Dendritic cell treated with granulocyte-macrophage colony-stimulating factor and Interleukin-4, amounts not matched to agents 40 ng/mL and 50 ng/mL, for 4 days (primary cell): Measurements from ENCODE around the gene SLC24A2.
"Not testable (repeated sequence)": the region's sequence is repeated elsewhere in the genome, so short reads cannot be mapped to it uniquely, and the experiment has no call there.

Experiments
- H3K27ac Mint-ChIP-seq: one replicate; pipeline ENCODE4 v1.8.0; 2022; ENCODE audit warnings: mild to moderate bottlenecking, mixed read lengths
- H3K27me3 Mint-ChIP-seq: one replicate; pipeline ENCODE4 v1.8.0; 2022; ENCODE audit warnings: mild to moderate bottlenecking, mixed read lengths
- H3K36me3 Mint-ChIP-seq: one replicate; pipeline ENCODE4 v1.8.0; 2022; ENCODE audit warnings: low read depth, mixed read lengths
- H3K4me1 Mint-ChIP-seq: one replicate; pipeline ENCODE4 v1.8.0; 2022; ENCODE audit warnings: low read depth, mixed read lengths
- H3K4me3 Mint-ChIP-seq: one replicate; pipeline ENCODE4 v1.8.0; 2022; ENCODE audit warnings: mild to moderate bottlenecking, moderate library complexity, mixed read lengths
- H3K9me3 Mint-ChIP-seq: one replicate; pipeline ENCODE4 v1.8.0; 2022; ENCODE audit warnings: mixed read lengths
- intact Hi-C: fragments of 100-400 bp; cut with micrococcal nuclease; formaldehyde crosslinking; loops from one replicate; pipeline ENCODE4 v1.15.0; 2022

SLC24A2 gene

DNA sequence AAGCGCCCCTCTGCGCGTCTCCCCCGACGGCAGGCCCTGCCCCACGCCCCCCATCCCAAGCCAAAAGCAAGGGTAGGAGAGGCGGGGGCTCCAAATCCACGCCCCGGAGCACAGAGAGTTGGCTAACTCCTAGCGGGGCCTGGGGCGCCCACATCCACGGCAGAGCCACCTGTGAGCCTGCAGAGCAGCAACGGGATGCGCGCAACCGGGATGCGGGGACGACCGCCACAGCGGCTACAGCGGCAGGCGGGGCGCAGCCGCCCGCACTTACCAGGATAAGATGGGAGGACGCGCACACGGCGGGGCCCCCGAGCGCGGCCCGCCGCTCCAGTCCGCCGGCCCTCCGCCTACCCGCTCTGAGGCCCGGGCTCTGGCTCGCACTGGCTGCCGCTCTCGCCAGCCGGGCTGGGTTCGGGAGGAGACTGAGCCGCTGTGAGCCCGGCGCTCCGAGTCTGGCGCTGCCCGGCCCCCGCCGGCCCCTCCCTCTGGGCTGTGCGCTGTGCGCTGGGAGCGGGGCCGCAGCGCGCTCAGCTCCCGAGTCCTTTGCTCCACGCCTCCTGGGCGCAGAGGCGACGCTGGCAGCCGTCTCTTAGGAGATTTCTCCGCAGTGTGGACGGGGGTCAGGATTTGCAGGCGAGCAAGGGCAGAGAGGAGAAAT, at the start of gene SLC24A2:
TSS of gene SLC24A2 (minus strand) at position 424 of the 658 bp plus-strand sequence.
- H3K4me3 Mint-ChIP-seq = no peak within 1 kb of the TSS
- H3K36me3 Mint-ChIP-seq = no peaks in the 10 kb centered on the region
- peaks cover 45% of the 10 kb centered on the region for H3K27me3 Mint-ChIP-seq
- no peaks in the 10 kb centered on the region for H3K4me1 Mint-ChIP-seq
- intact Hi-C loops = no loop called here
- H3K27ac Mint-ChIP-seq = no peak within 1 kb of the TSS
- H3K9me3 Mint-ChIP-seq = no peaks in the 10 kb centered on the region

DNA sequence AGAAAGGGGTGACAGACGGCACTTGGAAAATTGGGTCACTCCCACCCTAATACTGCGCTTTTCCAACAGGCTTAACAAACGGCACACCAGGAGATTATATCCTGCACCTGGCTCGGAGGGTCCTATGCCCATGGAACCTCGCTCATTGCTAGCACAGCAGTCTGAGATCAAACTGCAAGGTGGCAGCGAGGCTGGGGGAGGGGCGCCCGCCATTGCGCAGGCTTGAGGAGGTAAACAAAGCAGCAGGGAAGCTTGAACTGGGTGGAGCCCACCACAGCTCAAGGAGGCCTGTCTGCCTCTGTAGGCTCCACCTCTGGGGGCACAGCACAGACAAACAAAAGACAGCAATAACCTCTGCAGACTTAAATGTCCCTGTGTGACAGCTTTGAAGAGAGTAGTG, 44.5 kb upstream of the SLC24A2 start:
- H3K27ac Mint-ChIP-seq, H3K27me3 Mint-ChIP-seq, H3K4me1 Mint-ChIP-seq, intact Hi-C loops, H3K4me3 Mint-ChIP-seq, H3K36me3 Mint-ChIP-seq: not testable (repeated sequence)
- H3K9me3 Mint-ChIP-seq = peaks cover 31% of the 10 kb centered on the region

DNA sequence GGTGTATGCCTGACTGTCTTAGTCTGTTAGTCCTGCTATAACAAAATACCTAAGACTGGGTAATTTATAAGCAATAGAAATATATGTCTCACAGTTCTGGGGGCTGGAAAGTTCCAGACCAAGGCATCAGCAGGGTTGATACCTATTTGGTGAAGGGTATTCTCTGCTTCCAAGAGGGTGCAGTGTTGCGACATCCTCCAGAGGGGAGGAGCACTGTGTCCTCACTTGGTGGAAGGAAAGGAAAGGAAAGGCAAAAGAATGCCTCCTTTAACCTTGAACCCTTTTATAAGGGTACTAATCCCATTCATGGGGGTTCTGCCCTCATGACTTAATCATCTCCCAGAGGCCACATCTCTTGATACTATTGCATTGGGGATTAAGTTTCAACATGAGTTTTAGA, 42.0 kb upstream of the SLC24A2 start:
- no peak overlapping the region for H3K27ac Mint-ChIP-seq
- intact Hi-C loops = no loop called here
- H3K9me3 Mint-ChIP-seq = peaks cover 23% of the 10 kb centered on the region
- no peak overlapping the region for H3K4me3 Mint-ChIP-seq
- no peaks in the 10 kb centered on the region for H3K27me3 Mint-ChIP-seq
- H3K4me1 Mint-ChIP-seq = no peaks in the 10 kb centered on the region
- H3K36me3 Mint-ChIP-seq = no peaks in the 10 kb centered on the region

- peaks cover 9% of the 10 kb centered on the region for H3K9me3 Mint-ChIP-seq
- no peaks in the 10 kb centered on the region for H3K27me3 Mint-ChIP-seq
- H3K4me3 Mint-ChIP-seq = no peak overlapping the region
- no peaks in the 10 kb centered on the region for H3K4me1 Mint-ChIP-seq
- no peaks in the 10 kb centered on the region for H3K36me3 Mint-ChIP-seq
- intact Hi-C loops = no loop called here
- no peak overlapping the region for H3K27ac Mint-ChIP-seq
Measured at GRCh38 chr9:19828576-19829109, 39.8 kb upstream of the SLC24A2 start.

DNA sequence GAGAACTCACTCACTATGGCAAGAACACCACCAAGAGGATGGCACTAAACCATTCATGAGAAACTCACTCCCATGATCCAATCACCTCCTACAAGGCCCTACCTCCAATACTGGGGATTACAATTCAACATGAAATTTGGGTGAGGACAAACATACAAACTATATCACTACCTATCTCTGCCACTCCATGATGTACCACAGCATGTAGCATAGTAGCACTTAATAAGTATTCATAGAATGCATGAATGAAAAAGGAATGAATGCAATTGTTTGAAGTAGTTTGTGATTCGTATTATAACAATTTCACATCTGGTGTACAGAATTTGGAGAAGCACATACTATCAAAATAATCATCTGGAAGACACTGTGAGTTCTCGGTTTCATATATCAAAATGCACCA, 27.9 kb upstream of the SLC24A2 start:
- H3K4me3 Mint-ChIP-seq = no peak overlapping the region
- intact Hi-C loops = no loop called here
- no peaks in the 10 kb centered on the region for H3K4me1 Mint-ChIP-seq
- no peaks in the 10 kb centered on the region for H3K27me3 Mint-ChIP-seq
- H3K9me3 Mint-ChIP-seq = peaks cover 30% of the 10 kb centered on the region
- H3K27ac Mint-ChIP-seq = no peak overlapping the region
- H3K36me3 Mint-ChIP-seq = no peaks in the 10 kb centered on the region

- intact Hi-C loops = no loop called here
- Mint-ChIP-seq H3K27ac (no peak overlapping the region), H3K4me3 (no peak overlapping the region), H3K27me3 (no peaks in the 10 kb centered on the region), H3K4me1 (no peaks in the 10 kb centered on the region), H3K9me3 (peaks cover 25% of the 10 kb centered on the region), H3K36me3 (no peaks in the 10 kb centered on the region)
Measured at GRCh38 chr9:19812194-19812593, 23.4 kb upstream of the SLC24A2 start.

DNA sequence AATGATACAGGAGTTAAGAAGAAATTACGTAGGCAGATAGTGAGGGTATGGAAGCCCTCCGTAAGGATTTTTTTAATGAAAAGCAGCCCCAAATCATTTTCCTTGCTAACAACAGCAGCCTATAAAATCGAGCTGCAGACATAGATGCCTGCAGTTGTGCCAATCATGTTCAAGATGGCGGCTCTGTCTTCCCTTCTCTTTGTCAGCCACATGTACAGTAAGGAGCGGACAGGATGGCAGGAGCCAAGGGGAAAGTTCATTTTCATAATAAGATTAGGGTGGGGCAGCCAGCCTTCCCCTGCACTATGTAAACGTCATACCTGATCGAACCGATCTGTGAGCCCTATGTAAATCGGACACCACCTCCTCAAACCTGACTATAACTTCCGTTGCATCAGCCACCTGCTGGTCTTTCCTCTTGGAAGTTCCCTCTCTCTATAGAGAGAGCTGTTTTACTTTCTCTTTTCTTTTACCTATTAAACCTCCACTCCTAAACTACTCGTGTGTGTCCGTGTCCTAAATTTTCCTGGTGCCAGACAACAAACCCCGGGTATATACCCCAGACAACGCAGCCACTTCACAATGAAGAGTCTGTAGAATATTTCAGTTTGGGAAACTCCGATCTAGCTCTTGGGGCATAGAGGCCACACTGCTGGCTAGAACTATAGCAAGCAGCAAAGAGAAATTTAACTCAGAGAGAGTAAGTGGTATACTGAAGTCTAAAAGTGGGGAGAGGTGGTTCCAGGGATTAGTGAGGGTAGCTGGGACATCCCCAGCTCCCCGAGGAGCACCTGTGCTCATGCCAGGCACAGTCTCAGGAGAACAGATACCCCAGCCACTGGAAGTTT, 20.8 kb upstream of the SLC24A2 start:
- Mint-ChIP-seq H3K9me3 (peaks cover 10% of the 10 kb centered on the region), H3K4me3 (no peak overlapping the region), H3K27ac (no peak overlapping the region), H3K4me1 (no peaks in the 10 kb centered on the region), H3K36me3 (no peaks in the 10 kb centered on the region), H3K27me3 (peaks cover 2% of the 10 kb centered on the region)
- intact Hi-C loops = no loop called here

GRCh38 chr9:19807182-19807892, 18.5 kb upstream of the SLC24A2 start:
- Mint-ChIP-seq H3K36me3 (no peaks in the 10 kb centered on the region), H3K27me3 (peaks cover 2% of the 10 kb centered on the region), H3K27ac (no peak overlapping the region), H3K9me3 (no peaks in the 10 kb centered on the region), H3K4me3 (no peak overlapping the region), H3K4me1 (no peaks in the 10 kb centered on the region)
- intact Hi-C loops = no loop called here

DNA sequence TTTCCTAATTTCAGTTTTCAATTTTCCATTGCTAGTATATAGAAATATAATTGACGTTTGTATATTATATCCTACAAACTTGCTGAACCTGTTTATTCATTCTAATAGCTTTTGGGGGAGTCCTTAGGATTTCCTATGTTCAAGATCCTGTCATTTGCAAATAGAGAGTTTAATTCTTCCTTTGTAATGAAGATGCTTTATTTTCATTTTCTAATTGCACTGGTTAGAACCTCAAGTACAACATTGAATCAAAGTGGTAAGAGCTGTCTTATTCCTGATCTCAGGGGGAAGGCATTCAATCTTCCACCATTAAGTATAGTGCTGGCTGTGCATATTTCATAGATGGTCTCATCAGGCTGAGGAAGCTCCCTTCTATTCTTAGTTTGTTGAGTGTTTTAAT, 15.6 kb upstream of the SLC24A2 start:
- H3K27ac Mint-ChIP-seq = no peak overlapping the region
- no peaks in the 10 kb centered on the region for H3K36me3 Mint-ChIP-seq
- no peak overlapping the region for H3K4me3 Mint-ChIP-seq
- no peaks in the 10 kb centered on the region for H3K9me3 Mint-ChIP-seq
- peaks cover 2% of the 10 kb centered on the region for H3K27me3 Mint-ChIP-seq
- H3K4me1 Mint-ChIP-seq = no peaks in the 10 kb centered on the region
- intact Hi-C loops = no loop called here

DNA sequence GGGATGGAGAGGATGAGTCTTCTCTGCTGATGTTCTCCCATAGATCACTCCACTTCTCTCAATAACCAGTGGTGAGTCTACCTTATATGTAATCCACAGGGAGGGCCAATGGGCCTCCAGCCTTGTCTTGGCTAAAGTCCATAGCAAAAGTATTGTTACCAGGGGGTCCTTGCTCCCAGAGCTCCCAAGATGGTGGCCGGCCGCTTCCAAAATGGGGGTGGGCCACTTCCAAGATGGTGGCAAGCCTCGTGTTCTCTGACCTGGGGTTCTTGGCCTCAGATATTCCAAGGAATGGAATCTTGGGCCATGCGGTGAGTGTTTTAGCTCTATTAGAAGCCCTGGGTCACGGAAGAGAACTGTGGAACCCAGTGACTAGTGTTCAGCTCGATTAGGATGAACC, 12.0 kb upstream of the SLC24A2 start:
- H3K36me3 Mint-ChIP-seq = no peaks in the 10 kb centered on the region
- H3K27me3 Mint-ChIP-seq = peaks cover 2% of the 10 kb centered on the region
- H3K27ac Mint-ChIP-seq = no peak overlapping the region
- intact Hi-C loops = no loop called here
- H3K4me1 Mint-ChIP-seq = no peaks in the 10 kb centered on the region
- H3K4me3 Mint-ChIP-seq = no peak overlapping the region
- H3K9me3 Mint-ChIP-seq = no peaks in the 10 kb centered on the region

GRCh38 chr9:19799784-19800183, 10.9 kb upstream of the SLC24A2 start:
- Mint-ChIP-seq H3K36me3 (no peaks in the 10 kb centered on the region), H3K4me3 (no peak overlapping the region), H3K9me3 (no peaks in the 10 kb centered on the region), H3K27ac (no peak overlapping the region), H3K27me3 (peaks cover 2% of the 10 kb centered on the region), H3K4me1 (no peaks in the 10 kb centered on the region)
- intact Hi-C loops = no loop called here

DNA sequence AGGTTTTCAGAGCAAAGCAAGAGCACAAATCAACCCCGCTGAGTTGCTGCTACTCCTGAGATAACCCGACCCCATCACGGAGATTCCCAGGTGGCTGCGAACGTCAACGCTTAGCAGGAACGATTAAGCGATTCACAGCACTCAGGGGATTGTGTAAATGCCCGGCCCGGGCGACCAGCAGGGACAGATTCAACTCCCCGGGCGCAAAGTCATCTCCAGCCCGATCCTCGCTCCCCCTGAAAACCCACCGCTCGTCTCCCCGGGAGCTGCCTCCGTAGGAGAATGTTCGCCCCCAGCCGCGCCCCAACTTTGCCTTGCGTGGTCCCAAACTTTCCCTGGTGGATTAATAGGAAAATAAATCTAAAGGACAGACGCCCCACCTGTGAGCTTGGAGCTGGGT, 685 bp downstream of the SLC24A2 start:
- Mint-ChIP-seq H3K9me3 (no peaks in the 10 kb centered on the region), H3K4me1 (no peaks in the 10 kb centered on the region), H3K27ac (no peak overlapping the region), H3K36me3 (no peaks in the 10 kb centered on the region), H3K27me3 (peaks cover 46% of the 10 kb centered on the region), H3K4me3 (no peak overlapping the region)
- intact Hi-C loops = no loop called here

DNA sequence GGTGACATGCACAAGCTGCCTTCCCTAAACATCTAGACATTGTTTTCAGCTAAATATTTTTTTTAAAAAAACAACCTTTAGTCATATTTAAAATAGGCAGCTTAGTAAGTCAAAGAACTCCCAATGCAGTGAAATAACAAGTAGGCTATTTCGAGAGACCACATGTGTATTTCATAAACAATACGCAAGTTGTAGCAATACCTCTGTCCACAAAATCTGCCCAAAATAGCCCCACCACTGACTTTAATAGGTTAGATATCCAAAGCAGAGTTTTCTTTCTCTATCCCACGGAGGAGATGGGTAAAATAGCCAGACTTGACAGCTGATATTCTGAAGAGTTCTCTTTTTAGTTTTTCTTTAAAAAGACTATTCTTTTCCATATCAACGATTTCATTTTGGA, 1.2 kb downstream of the SLC24A2 start:
- no peak overlapping the region for H3K27ac Mint-ChIP-seq
- intact Hi-C loops = no loop called here
- peaks cover 46% of the 10 kb centered on the region for H3K27me3 Mint-ChIP-seq
- no peaks in the 10 kb centered on the region for H3K4me1 Mint-ChIP-seq
- no peaks in the 10 kb centered on the region for H3K9me3 Mint-ChIP-seq
- no peak overlapping the region for H3K4me3 Mint-ChIP-seq
- H3K36me3 Mint-ChIP-seq = no peaks in the 10 kb centered on the region

GRCh38 chr9:19785230-19785629, 3.6 kb downstream of the SLC24A2 start:
- H3K27ac Mint-ChIP-seq = no peak overlapping the region
- H3K9me3 Mint-ChIP-seq = no peaks in the 10 kb centered on the region
- intact Hi-C loops = no loop called here
- H3K27me3 Mint-ChIP-seq = peaks cover 47% of the 10 kb centered on the region
- no peak overlapping the region for H3K4me3 Mint-ChIP-seq
- H3K4me1 Mint-ChIP-seq = no peaks in the 10 kb centered on the region
- no peaks in the 10 kb centered on the region for H3K36me3 Mint-ChIP-seq
